Fibroblast of lung (primary cell): ENCODE results near the gene G6PC1.

Experiments used
- CTCF ChIP-seq, 2 donors: IDR thresholded peaks in 1 of 2; conservative IDR thresholded peaks in 1 of 2; 1 replicate in 1 of 2; 2 replicates in 1 of 2; pipeline ENCODE4 v1.5.1; 2011 to 2012; ENCODE audit warnings: low read length in 2 of 2, control low read depth in 1 of 2, inconsistent platforms in 1 of 2, low read depth in 1 of 2, mild to moderate bottlenecking in 1 of 2
- EZH2 ChIP-seq: IDR thresholded peaks from 2 replicates; pipeline ENCODE4 v1.5.1; 2012; ENCODE audit warnings: low read length, control low read depth, mild to moderate bottlenecking; ENCODE audit errors: missing control alignments

- TF ChIP-seq EZH2 (no peak), CTCF (conservative IDR thresholded peaks at IDR 0.05 in 1 of 2, IDR thresholded peaks at IDR 0.05 in 1 of 2; ENCODE audit: low read depth in 1 of 2, low read length in 2 of 2) (no peak)
Measured at GRCh38 chr17:42850954-42851353, 49.6 kb upstream of the G6PC1 start, which contains the start of gene AOC3.
